Measurements from ENCODE around the gene ZIC2. TPM values are rescaled to one million over a fixed set of nuclear protein-coding genes. Genes with fewer than 3 reads are reported as not detected.
"Not testable (repeated sequence)": the region's sequence is repeated elsewhere in the genome, so short reads cannot be mapped to it uniquely, and the experiment has no call there.

The ZIC2 gene
- polyA plus RNA-seq (ENCODE audit: insufficient read length in 3 of 3), result under 1 TPM; 0.08 to 0.14 (median 0.14) TPM

GRCh38 chr13:99981735-99982035 is at the start of gene ZIC2:
Gene ZIC2 (plus strand): TSS chr13:99981784. CDS start chr13:99982065, 281 bp downstream.
- DNase-seq (ENCODE audit: low read depth in 3 of 3, low spot score in 2 of 3), result no peak

GRCh38 chr13:99932912-99933311 is 48.7 kb upstream of the ZIC2 start:
- no peak for DNase-seq (ENCODE audit: low read depth in 3 of 3, low spot score in 2 of 3)

- DNase-seq (ENCODE audit: low read depth in 3 of 3, low spot score in 2 of 3), result no peak
Measured at GRCh38 chr13:99935772-99936171, 45.8 kb upstream of the ZIC2 start.

GRCh38 chr13:99938635-99939034 is 42.9 kb upstream of the ZIC2 start:
- no peak for DNase-seq (ENCODE audit: low read depth in 3 of 3, low spot score in 2 of 3)

- DNase-seq (ENCODE audit: low read depth in 3 of 3, low spot score in 2 of 3), result no peak
Measured at GRCh38 chr13:99941086-99941485, 40.5 kb upstream of the ZIC2 start.

GRCh38 chr13:99941911-99942310 is 39.7 kb upstream of the ZIC2 start:
- DNase-seq (ENCODE audit: low read depth in 3 of 3, low spot score in 2 of 3), result no peak

GRCh38 chr13:99944102-99944501 is 37.5 kb upstream of the ZIC2 start:
- no peak for DNase-seq (ENCODE audit: low read depth in 3 of 3, low spot score in 2 of 3)

- no peak for DNase-seq (ENCODE audit: low read depth in 3 of 3, low spot score in 2 of 3)
Measured at GRCh38 chr13:99944606-99945005, 37.0 kb upstream of the ZIC2 start.

GRCh38 chr13:99945515-99945914 is 36.1 kb upstream of the ZIC2 start:
- DNase-seq (ENCODE audit: low read depth in 3 of 3, low spot score in 2 of 3), result not testable (repeated sequence)

- DNase-seq (ENCODE audit: low read depth in 3 of 3, low spot score in 2 of 3), result no peak
Measured at GRCh38 chr13:99947666-99948065, 33.9 kb upstream of the ZIC2 start.

- no peak for DNase-seq (ENCODE audit: low read depth in 3 of 3, low spot score in 2 of 3)
Measured at GRCh38 chr13:99948411-99948810, 33.2 kb upstream of the ZIC2 start.

- no peak for DNase-seq (ENCODE audit: low read depth in 3 of 3, low spot score in 2 of 3)
Measured at GRCh38 chr13:99948907-99949678, 32.5 kb upstream of the ZIC2 start.

GRCh38 chr13:99949679-99950413 is 31.7 kb upstream of the ZIC2 start:
- DNase-seq (ENCODE audit: low read depth in 3 of 3, low spot score in 2 of 3), result no peak

- not testable (repeated sequence) for DNase-seq (ENCODE audit: low read depth in 3 of 3, low spot score in 2 of 3)
Measured at GRCh38 chr13:99951666-99952065, 29.9 kb upstream of the ZIC2 start.

GRCh38 chr13:99953138-99953755 is 28.3 kb upstream of the ZIC2 start:
- DNase-seq (ENCODE audit: low read depth in 3 of 3, low spot score in 2 of 3), result no peak

- no peak for DNase-seq (ENCODE audit: low read depth in 3 of 3, low spot score in 2 of 3)
Measured at GRCh38 chr13:99955107-99955746, 26.4 kb upstream of the ZIC2 start.

GRCh38 chr13:99955747-99956472 is 25.7 kb upstream of the ZIC2 start:
- no peak for DNase-seq (ENCODE audit: low read depth in 3 of 3, low spot score in 2 of 3)

GRCh38 chr13:99956473-99957349 is 24.9 kb upstream of the ZIC2 start:
- DNase-seq (ENCODE audit: low read depth in 3 of 3, low spot score in 2 of 3), result no peak

GRCh38 chr13:99958406-99959126 is 23.0 kb upstream of the ZIC2 start:
- DNase-seq (ENCODE audit: low read depth in 3 of 3, low spot score in 2 of 3), result no peak

All from right renal cortex interstitium (tissue), 3 donors.